Hepatocyte (in vitro differentiated cells): ENCODE results near the gene PLSCR3.

Experiments used
- CTCF ChIP-seq: fragments of 200-600 bp; sonication (generic); IDR thresholded peaks from 2 replicates; pipeline ENCODE4 v1.5.1; 2016; ENCODE audit warnings: antibody characterized with exemption, mild to moderate bottlenecking; ENCODE audit not compliant: poor library complexity
- EZH2 ChIP-seq: fragments of 200-600 bp; sonication (generic); IDR thresholded peaks from 2 replicates; pipeline ENCODE4 v1.6.1; 2016; ENCODE audit warnings: antibody characterized with exemption, mild to moderate bottlenecking, borderline replicate concordance
- EZH2phosphoT487 ChIP-seq: fragments of 200-600 bp; sonication (generic); IDR thresholded peaks from one replicate; pipeline ENCODE4 v1.6.1; 2018; ENCODE audit warnings: antibody characterized with exemption, mild to moderate bottlenecking, low read depth, moderate library complexity; ENCODE audit not compliant: unreplicated experiment, severe bottlenecking

GRCh38 chr17:7356072-7356549, 38.2 kb downstream of the PLSCR3 start:
- TF ChIP-seq CTCF = peak; percentile 86
- TF ChIP-seq EZH2 = no peak
- no peak for TF ChIP-seq EZH2phosphoT487
